SW480 (cell line): ENCODE results near the gene PET117.
"Not testable (repeated sequence)": the region's sequence is repeated elsewhere in the genome, so short reads cannot be mapped to it uniquely, and the experiment has no call there.

Experiments
- DNase-seq: peaks from one replicate; pipeline ENCODE4 v3.0.0-alpha.2; 2016; ENCODE audit warnings: low spot score

PET117 gene, protein sequence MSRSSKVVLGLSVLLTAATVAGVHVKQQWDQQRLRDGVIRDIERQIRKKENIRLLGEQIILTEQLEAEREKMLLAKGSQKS

DNA sequence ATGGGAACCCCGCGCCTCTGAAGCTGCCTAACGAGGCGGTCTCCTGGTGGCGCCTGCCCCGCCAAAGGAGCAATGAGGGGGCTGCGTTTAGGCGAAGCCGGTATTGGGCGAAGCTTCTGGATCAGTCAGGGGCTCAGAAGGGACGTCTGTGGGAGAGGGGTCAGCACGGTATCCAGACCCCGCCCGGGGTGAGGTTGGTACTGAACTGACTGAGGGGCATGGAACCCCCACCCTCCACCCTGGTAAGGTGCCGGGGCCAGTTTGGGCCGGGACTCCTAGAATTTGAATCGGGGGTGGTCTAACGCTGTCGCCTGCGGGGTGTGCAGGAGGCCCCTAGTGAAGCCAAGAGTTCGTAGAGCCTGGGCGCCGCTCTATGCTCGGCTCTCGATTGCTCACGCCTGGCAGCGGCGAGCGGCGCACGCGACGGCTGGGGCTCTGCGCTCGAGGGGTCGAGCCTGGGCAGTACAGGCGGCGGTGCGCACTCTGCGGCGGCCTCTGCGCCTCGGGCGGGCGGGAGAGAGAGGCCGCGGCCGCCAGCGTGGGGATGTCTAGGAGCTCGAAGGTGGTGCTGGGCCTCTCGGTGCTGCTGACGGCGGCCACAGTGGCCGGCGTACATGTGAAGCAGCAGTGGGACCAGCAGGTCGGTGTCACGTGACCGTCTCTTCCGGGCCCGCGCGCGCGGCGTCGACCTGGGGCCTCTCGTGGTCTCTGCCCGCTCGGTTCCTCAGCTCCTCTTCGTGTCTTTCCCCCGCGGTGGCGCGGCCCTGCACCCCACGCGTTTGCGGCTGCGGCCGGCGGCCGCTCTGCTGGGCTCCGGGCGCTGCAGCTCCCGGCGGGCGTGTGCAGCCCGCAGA, at the start of gene PET117, which contains the start of gene KAT14:
TSS of gene PET117 (plus strand) at position 452 of the 854 bp plus-strand sequence. CDS start at position 545, 93 bp downstream.
TSS of gene KAT14 (plus strand) at position 452 of the 854 bp plus-strand sequence. CDS start 4,798 bp downstream, outside the sequence.
- DNase-seq, result peak; percentile 88

DNA sequence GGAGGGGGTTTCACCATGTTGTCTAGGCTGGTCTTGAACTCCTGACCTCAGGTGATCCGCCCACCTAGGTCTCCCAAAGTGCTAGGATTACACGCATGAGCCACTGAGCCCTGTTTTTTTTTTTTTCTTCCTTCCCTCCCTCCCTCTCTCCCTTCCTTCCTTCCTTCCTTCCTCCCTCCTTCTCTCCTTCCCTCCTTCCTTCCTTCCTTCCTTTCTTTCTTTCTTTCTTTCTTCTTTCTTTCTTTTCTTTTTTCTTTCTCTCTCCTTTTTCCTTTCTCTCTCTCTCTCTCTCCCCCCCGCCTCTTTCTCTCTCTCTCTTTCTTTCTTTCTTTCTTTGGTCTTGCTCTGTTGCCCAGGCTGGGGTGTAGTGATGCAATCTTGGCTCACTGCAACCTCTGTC, 49.4 kb upstream of the PET117 start:
- DNase-seq, result not testable (repeated sequence)

DNA sequence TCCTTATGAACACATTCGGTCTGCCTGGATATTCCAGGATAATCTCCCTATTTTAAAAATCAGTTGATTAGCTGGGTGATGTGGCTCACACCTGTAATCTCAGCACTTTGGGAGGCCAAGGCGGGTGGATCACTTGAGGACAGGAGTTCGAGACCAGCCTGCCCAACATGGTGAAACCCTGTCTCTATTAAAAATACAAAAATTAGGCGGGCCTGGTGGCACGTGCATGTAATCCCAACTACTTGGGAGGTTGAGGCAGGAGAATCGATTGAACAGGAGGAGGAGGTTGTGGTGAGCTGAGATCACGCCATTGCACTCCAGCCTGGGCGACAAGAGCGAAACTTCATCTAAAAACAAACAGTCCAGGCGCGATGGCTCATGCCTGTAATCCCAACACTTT, 48.8 kb upstream of the PET117 start:
- not testable (repeated sequence) for DNase-seq

DNA sequence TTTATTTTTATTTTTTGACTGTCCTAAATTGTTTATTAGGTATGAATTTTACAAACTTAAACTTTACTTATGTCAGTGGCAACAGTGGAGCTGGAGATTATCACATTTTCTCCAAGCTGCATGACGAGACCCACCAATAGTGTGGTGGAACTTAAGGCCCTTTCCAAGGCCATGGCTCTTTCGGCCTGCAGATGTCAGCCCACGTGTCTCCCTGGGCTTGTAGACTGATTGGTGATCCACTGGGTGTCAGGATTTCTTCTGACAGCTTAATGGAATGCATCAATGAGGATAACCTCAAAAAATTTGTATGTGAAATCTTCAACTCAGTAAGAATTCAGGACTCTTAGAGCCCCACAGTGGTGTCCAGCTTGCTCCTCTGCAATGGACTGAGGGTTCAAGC, 47.6 kb upstream of the PET117 start:
- DNase-seq, result no peak

DNA sequence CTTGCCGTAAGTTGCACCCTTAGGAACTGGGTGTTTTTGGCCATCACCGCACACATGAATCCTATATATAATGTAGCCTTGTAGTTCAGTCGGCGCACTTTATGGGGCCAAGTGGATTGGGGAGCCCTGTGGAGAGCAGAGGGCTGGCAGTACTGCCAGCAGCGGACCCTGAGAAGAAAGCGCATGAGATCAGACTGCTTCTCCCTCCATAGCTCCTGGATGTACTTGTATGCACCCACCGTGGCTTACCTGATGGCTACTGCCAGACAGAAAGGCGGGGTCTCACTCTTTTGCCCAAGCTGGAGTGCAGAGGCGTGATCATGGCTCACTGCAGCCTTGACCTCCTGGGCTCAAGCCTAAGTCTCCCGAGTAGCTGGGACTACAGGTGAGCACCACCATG, 47.2 kb upstream of the PET117 start:
- DNase-seq, result no peak

DNA sequence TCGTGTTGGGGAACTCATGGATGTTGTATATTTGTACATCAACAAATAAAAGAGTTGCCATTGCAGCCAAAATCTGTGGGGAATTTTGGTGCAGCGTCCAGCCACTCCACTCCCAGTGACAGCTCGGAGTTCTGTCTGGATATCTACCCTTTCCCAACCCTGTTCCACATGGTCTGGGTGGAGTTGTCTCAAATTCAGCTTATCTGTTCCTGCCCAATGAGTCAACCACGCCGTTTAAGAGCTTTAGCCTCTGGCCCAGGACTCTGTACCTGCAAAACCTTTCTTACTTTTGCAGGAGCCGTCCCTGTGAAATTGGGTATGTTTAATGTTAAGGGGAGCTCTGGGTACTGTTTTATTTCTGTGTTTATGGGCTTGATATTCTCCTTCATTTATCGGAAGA, 46.0 kb upstream of the PET117 start:
- no peak for DNase-seq

DNA sequence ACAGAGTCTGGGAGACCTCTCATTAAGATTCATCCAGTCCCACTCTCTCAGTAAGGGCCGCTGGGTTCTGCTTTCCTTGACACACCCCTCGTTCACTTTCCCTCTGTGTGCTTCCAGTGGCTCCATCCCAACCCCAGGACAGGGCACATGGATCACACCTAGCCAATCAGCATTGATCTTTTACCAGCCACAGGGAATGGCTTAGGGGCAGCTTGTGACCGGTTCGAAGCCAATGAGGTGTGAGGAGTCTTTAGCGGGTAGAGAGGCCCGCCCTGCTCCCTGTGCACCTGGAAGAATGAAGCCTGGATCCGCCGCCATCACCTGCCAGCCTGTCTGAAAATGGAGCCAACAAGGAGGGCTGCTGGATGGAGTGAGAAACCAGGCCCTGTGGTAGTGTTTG, 44.8 kb upstream of the PET117 start:
- no peak for DNase-seq

DNA sequence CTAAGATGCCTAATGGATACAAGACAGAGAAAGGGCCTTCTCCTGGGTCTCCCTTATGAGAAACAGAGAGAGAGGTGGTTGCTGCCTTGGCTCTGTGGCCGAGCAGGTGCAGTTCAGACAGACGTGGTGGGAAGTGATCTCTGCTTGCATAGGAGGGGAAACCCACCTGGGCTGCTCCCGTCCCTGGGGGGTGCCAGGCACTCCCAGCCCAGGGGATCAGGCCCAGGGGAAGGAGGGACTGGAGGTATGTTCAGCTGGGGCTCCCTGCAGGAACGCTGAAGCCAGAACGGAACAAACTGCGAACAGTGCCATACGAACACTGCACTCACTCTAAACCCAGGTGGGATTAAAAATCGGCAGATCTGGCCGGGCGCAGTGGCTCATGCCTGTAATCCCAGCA, 44.3 kb upstream of the PET117 start:
- no peak for DNase-seq

DNA sequence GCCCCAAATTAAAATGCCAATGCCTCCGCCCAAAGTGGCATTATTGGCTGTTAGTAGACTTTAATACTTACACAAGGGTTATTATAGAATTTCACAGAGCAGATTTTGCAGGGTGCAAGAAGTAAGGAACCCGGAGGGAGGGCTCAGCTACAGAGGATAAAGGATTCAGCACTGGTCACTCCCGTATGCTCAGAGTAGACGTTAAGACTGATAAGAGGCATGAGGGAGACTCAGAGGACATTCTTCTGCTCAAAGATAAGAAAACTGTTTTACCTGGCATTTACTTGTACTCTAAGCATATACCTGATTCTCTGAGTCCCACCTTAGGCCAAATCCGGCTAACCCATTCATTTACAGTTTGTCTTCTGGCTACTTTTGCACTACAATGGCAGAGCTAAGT, 43.5 kb upstream of the PET117 start:
- DNase-seq, result no peak

DNA sequence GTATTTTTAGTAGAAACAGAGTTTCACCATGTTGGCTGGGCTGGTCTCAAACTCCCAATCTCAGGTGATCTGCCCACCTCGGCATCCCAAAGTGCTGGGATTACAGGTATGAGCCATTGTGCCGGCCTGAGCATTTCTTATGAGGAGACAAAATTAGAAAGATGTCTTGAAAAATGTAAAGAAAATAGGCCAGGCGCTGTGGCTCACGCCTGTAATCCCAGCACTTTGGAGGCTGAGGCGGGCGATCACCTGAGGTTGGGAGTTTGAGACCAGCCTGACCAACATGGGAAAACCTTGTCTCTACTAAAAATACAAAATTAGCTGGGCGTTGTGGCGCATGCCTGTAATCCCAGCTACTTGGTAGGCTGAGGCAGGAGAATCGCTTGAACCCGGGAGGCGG, 37.1 kb upstream of the PET117 start:
- DNase-seq, result not testable (repeated sequence)

DNA sequence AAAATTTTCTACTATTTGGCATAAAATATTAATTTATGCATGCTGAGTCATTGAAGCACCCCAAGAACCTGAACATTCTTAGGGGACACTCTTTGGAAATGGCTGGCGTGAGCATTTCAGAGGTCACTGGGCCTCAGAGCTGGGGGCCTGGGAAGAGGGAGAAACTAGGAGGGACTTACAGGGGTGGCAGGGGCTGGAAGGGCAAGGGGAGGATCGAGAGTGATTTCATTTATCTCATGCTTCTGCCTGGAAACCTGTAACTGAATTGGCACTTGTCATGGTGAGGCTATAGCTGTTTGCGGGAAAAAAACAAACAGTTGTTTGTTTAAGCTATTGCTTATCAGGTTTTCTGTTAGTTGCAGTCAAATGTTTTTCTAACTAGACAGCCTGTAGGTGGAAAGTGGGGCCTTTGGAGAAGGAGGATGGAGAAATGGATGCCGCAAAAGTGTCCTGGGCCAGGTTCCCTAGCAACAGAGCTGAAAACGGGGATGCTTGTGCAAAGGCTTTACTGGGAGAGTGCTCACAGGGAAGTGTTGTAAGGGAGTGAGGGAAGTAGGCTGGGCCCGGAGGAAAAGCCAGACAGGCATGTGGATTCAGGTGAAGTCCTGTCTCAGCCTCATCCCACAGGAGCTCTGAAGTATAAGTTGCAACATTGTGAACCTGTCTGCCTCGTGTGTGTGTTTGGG, 36.4 kb upstream of the PET117 start:
- DNase-seq, result no peak

DNA sequence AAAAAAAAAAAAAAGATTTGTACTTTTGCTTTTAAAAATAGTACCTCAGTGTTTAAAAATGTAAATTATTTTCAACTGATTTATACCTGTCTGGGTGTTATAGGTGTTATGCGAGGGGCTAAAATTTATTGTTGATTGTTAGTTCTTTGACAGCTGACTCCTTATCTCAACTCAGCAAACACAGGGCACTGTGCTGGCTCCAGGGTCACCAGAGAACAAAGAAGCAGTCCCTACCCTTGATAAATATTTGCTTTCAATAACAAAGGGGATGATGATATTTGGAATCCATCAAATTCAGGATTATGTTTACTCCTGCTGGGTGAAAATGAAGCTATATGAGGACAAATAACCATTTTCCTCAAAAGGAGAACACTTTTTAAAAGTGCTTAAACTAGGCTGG, 34.2 kb upstream of the PET117 start:
- no peak for DNase-seq

DNA sequence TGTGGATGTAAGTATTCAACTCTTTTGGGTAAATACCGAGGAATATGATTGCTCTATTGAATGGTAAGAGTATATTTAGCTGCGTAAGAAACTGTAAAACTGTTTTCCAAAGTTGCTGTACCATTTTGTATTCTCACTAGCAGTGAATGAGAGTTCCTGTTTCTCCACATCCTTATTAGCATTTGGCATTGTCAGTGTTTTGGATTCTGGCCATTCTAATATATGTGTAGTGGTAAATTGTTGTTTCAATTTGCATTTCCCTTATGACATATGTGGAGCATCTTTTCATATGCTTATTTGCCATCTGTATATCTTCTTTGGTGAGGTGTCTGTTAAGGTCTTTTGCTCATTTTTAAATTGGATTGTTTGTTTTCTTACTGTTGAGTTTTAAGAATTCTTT, 29.3 kb upstream of the PET117 start:
- DNase-seq, result no peak

DNA sequence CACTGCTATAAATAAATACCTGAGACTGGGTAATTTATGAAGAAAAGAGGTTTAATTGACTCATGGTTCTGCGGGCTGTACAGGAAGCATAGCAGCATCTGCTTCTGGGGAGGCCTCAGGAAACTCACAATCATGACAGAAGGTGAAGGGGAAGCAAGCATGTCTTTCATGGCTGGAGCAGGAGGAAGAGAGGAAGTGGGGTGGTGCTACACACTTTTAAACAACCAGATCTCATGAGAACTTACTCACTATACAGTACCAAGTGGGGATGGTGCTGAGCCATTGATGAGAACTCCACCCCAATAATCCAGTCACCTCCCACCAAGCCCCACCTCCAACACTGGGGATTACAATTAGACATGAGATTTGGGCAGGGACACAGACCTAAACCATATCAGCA, 9.1 kb upstream of the PET117 start:
- not testable (repeated sequence) for DNase-seq

DNA sequence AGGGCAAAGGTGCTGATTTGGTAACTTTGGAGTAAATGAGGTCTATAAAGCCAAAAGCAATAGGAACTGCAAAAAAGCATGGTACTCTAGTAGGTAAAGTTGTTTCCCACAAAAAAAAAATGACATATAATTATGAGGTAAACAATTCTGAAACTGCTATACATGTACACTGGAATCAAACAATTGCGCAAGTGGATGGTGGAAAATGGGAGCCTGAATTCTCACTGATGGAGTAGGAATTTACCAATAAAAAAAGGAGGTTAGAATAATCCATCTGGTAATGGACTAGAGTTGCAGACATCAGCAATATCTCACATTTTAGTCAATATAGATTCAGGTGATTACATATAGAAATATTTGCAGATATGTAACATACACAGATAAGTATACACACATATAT, 5.0 kb upstream of the PET117 start:
- DNase-seq, result no peak

DNA sequence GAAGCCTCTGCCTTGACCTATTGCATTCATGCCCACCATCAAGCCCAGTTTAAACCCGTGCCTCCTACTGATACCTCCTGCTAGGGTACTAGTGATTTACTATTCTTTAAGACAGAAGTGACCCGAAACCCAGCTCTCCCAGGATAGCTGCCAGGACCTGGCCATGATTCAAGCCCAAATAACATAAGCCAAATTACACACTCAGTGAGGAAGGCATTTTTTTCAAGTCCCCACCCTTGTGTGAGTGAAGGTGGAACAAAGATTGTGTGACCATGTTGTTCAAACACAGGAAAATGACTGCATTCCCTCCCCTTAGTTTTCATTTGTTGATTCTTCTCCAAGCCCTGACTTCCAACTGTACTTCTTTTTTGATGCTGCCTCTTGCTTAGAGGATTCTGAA, 3.7 kb upstream of the PET117 start:
- DNase-seq, result no peak

DNA sequence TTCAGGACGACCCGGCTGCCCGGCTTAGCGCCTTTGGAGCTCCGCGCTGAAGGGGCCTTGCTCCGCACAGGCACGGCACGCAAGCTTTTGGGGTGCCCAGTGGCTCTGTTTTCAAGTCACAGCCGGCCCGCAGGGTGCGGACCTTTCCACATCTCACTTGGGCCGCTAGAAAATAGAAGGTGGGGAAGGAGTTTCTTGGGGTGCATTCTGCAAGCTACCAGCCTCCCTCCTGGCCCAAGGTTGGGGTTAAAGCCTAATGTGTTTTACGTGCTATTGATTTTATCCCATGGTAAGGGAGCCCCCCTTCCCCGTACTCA, 561 bp downstream of the PET117 start:
- DNase-seq, result no peak

DNA sequence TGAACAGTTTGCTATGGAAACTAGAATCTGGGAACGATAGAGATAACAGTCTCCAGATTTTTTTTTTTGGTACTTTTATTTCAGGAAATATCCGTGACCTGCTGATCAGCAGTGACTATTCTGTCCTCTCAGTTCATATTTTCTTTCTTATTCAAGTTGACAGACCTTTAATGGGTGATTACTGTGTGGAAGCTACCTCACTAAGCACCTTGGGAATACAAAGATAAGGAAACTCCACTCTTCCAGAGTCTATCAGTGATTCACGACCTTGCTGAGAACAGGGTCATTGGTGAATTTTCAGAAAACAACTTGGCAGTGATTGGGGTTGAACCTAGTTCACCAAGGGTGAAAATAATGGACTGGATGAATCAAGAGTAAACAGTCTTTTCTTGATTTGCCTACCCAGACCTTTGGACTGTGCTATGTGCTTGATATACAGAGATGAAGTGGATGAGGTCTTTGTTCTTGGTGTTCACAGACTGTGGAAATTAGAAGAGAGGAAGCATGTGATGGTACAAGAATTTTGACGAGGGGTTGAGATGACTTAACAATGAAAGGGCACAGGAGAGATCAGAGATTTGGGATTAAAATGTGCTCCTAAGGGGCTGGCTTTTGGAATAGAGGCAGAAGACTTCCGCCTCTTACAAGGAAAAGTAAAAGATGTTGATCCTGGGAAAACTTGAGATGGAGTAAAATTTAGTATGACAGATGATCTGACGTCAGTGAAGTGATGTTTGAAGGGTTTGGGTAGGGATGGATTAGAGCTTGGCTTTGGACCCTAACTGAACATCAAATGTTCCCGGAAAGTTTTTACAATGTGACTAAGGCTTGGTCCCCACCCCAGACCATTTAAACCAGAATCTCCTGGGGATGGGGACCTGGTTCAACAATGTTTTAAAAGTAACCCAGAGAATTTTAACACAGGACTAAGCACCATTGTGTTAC, 1.2 kb downstream of the PET117 start:
- no peak for DNase-seq

DNA sequence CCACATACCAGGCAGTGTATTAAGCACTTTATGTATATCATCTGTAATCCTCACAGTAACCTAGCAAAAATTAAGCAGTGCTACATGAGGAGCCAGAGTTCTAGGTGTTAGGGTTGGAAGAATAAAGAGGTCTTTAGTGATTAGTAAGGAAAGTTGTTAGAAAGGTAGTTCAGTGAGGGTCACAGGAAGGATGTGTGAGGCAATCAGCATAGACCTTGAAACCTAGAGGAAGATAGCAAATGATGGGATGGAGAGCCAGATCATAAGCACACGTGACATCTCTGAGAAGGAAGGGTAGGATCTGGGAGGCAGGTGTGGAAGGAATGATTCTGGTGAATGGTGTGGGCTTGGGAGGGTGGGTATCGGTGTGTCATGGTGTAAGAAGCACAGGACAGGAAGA, 2.2 kb downstream of the PET117 start:
- DNase-seq, result no peak

DNA sequence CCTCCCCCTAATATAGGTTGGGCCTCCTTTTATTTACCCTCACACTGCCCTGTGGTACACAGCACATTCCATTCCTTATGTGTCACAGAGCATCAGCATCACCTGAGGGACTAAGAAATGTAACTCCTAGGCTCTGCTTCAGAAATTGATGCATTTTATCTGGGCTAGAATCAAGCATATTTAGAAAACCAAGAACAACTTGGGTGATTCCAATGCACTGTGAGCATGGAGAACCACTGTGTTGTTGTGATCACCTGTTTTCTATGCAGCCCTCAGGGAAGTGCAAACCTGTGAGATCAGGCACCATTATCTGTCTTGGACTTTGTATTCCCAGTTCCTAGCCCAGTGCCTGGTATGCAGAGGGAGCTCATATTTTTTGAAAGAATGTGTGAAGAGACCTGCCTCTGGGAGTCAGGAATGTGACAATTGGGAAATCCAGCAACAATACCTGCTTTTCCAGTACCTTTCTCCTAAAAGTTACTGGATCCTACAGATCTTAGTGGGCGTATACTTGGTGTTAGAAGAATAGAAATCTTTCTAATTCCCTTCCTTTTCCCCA, 7.0 kb downstream of the PET117 start:
- peak; percentile 60 for DNase-seq

DNA sequence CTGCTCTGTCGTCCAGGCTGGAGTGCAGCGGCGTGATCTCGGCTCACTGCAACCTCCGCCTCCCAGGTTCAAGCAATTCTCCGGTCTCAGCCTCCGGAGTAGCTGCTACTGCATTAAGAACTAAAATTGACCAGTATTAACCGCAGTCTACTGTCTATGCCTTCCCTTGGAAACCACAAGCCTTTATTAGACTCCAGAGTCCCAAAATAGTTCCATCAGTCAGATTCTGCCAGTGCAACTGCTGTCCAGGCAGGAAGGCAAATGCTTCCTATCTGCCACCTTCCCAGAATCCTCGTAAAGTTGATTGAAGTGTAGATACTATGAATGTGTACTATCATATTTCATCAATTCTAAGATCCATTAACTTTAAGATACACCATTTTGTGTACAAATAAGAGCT, 16.7 kb downstream of the PET117 start:
- DNase-seq, result no peak

DNA sequence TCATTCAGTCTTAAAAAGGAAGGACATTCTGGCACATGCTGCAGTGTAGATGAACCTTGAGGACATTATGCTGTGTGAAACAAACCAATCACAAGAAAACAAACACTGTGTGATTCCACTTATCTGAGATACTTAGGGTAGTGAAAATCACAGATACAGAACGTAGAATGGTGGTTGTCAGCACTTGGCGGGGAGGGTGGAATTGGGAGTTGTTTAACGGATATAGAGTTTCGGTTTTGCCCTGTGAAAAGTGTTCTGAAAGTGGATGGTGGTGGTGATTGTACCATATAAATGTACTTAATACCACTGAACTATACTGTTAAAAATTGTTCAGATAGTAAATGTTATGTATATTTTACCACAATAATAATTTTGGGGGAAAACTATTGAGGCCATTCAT, 18.4 kb downstream of the PET117 start:
- DNase-seq, result no peak
